Measurements from ENCODE around the gene TMEM123. TPM values are rescaled to one million over a fixed set of nuclear protein-coding genes. Genes with fewer than 3 reads are reported as not detected.

Gene TMEM123
- total RNA-seq, 1 experiment from 2014 or later: 214 TPM

GRCh38 chr11:102479733-102480132, 27.2 kb upstream of the TMEM123 start:
- no TSS peak for BruUV-seq (replicated peaks)
- H3K9me3 ChIP-seq (ENCODE audit: low read depth, low read length, poor library complexity, severe bottlenecking): no peaks in the 10 kb centered on the region
- H3K27ac ChIP-seq (ENCODE audit: low read depth, low read length, poor library complexity, severe bottlenecking): no peak overlapping the region
- no peak overlapping the region for H3K4me3 ChIP-seq (ENCODE audit: low read depth, low read length, poor library complexity, severe bottlenecking)
- CTCF ChIA-PET: no interaction called here
- POLR2A ChIA-PET (ENCODE audit: low non-redundant PET): no interaction called here
- no peak for DNase-seq (ENCODE audit: low spot score)
- H3K27me3 ChIP-seq (replicated peaks; ENCODE audit: insufficient read depth, low read depth, low read length, poor library complexity): no peaks in the 10 kb centered on the region
- no peaks in the 10 kb centered on the region for H3K36me3 ChIP-seq (ENCODE audit: insufficient read depth, low read length, poor library complexity, severe bottlenecking)
- intact Hi-C loops (cut with micrococcal nuclease; ENCODE audit: unreplicated experiment): no loop called here
- peaks cover 19% of the 10 kb centered on the region for H3K4me1 ChIP-seq (ENCODE audit: insufficient read depth, low read length, poor library complexity, severe bottlenecking)
- TF ChIP-seq EZH2 (IDR thresholded peaks at IDR 0.05; ENCODE audit: borderline replicate concordance, low read depth, low read length, poor library complexity, severe bottlenecking) (no peak), CTCF (conservative IDR thresholded peaks at IDR 0.05; ENCODE audit: low read depth, low read length) (no peak)

- Histone ChIP-seq H3K4me3 (ENCODE audit: low read depth, low read length, poor library complexity, severe bottlenecking) (no peak overlapping the region), H3K36me3 (ENCODE audit: insufficient read depth, low read length, poor library complexity, severe bottlenecking) (no peaks in the 10 kb centered on the region), H3K4me1 (ENCODE audit: insufficient read depth, low read length, poor library complexity, severe bottlenecking) (peaks cover 19% of the 10 kb centered on the region), H3K9me3 (ENCODE audit: low read depth, low read length, poor library complexity, severe bottlenecking) (no peaks in the 10 kb centered on the region), H3K27me3 (replicated peaks; ENCODE audit: insufficient read depth, low read depth, low read length, poor library complexity) (no peaks in the 10 kb centered on the region), H3K27ac (ENCODE audit: low read depth, low read length, poor library complexity, severe bottlenecking) (no peak overlapping the region)
- TF ChIP-seq EZH2 (IDR thresholded peaks at IDR 0.05; ENCODE audit: borderline replicate concordance, low read depth, low read length, poor library complexity, severe bottlenecking) (no peak), CTCF (conservative IDR thresholded peaks at IDR 0.05; ENCODE audit: low read depth, low read length) (no peak)
- ChIA-PET POLR2A (ENCODE audit: low non-redundant PET) (interaction anchor here (0.6 kb wide), 1 partner anchor 236 kb away, joined by 10 read pairs; no protein-coding TSS in a partner anchor), CTCF (no interaction called here)
- BruUV-seq (replicated peaks): no TSS peak
- no peak for DNase-seq (ENCODE audit: low spot score)
- intact Hi-C loops (cut with micrococcal nuclease; ENCODE audit: unreplicated experiment): no loop called here
These were observed 26.2 kb upstream of the TMEM123 start for GRCh38 chr11:102478673-102479299.

- POLR2A ChIA-PET (ENCODE audit: low non-redundant PET): no interaction called here
- CTCF ChIA-PET: no interaction called here
- no TSS peak for BruUV-seq (replicated peaks)
- intact Hi-C loops (cut with micrococcal nuclease; ENCODE audit: unreplicated experiment): no loop called here
- no peaks in the 10 kb centered on the region for H3K9me3 ChIP-seq (ENCODE audit: low read depth, low read length, poor library complexity, severe bottlenecking)
- DNase-seq (ENCODE audit: low spot score): no peak
- no peak for TF ChIP-seq CTCF (conservative IDR thresholded peaks at IDR 0.05; ENCODE audit: low read depth, low read length)
- no peak for TF ChIP-seq EZH2 (IDR thresholded peaks at IDR 0.05; ENCODE audit: borderline replicate concordance, low read depth, low read length, poor library complexity, severe bottlenecking)
- H3K27me3 ChIP-seq (replicated peaks; ENCODE audit: insufficient read depth, low read depth, low read length, poor library complexity): no peaks in the 10 kb centered on the region
- no peaks in the 10 kb centered on the region for H3K36me3 ChIP-seq (ENCODE audit: insufficient read depth, low read length, poor library complexity, severe bottlenecking)
- H3K4me3 ChIP-seq (ENCODE audit: low read depth, low read length, poor library complexity, severe bottlenecking): no peak overlapping the region
- H3K4me1 ChIP-seq (ENCODE audit: insufficient read depth, low read length, poor library complexity, severe bottlenecking): peaks cover 19% of the 10 kb centered on the region
- peak overlapping the region; percentile 5 for H3K27ac ChIP-seq (ENCODE audit: low read depth, low read length, poor library complexity, severe bottlenecking)
These were observed 24.2 kb upstream of the TMEM123 start for GRCh38 chr11:102476812-102477211.

Data from A673 (cell line).